ENCODE measurements around the gene IKZF2.

IKZF2 gene

DNA sequence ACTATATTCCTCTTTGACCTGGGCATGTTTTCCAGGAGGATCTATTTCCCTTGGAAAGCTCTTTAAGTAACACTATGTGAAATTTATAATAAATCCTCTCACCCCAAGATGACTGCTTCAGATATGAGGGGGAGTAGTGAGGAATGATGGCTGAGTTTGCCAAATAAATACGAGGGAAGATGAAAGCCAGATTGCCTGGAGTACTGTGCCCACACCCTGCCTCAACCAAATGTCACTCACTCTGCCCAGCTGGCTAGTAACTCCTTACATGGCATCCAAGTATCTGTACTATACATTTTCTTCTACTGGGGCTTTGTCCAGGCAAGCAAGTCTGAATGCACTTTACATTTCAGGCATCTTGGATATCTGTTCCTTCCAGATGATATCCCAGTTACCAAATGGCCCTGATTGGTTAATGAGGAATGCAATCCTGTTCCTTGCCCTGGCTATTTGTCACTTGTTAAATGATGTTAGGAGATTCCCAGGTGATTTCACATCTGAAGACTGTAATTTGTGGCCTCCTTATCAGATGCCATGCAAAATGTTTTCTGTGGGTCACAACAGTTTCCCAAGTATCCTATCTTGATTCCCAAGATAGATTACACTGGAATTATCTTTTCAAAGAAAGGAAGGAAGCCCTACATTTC, 191.8 kb downstream of the IKZF2 start:
- DNase-seq (ENCODE audit: low read depth in 2 of 3, low spot score in 1 of 3), result no peak

DNA sequence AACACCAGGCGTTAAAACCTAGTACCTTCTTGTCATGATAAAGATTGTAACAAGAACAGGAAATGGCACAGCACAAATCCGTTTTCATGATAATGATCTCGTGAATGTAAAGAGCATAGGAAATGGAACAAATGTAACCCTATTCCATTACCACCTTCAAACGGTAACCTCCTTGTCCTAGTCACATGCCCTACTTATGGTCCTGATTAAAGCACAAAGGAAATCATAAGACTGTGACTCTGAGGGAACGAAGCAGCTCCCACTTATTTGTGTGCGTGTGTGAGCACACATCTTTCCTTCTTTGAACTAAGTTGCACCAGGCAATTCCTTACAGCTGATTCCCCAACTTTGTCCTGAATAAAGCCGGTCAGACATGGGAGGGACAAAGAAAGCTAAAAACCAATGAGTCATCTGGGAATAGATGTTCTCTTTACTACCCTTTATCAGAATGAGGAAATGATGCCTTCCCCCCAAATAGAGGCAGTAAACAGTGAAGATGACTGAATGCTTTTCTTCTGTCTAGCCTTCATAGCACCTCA, 192.6 kb downstream of the IKZF2 start:
- no peak for DNase-seq (ENCODE audit: low read depth in 2 of 3, low spot score in 1 of 3)

DNA sequence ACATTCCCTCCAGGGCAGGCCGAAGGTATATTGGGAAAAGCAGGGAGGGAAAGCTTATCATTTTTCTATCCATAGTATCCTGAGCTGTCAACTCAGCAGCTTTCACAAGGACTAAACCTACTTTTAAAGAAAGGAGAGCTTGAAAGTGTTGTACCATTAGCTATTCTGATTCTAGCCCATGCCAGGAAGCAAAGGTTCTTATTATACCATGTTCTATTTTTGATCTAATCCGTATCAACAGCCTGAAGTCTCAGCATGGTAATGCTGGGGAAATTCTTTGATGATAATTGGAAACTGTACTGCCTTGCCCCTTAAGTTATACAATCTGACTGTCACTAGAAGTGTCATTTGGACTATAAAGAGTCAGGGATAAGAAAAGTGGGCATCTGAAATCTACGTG, 193.3 kb downstream of the IKZF2 start:
- no peak for DNase-seq (ENCODE audit: low read depth in 2 of 3, low spot score in 1 of 3)

DNA sequence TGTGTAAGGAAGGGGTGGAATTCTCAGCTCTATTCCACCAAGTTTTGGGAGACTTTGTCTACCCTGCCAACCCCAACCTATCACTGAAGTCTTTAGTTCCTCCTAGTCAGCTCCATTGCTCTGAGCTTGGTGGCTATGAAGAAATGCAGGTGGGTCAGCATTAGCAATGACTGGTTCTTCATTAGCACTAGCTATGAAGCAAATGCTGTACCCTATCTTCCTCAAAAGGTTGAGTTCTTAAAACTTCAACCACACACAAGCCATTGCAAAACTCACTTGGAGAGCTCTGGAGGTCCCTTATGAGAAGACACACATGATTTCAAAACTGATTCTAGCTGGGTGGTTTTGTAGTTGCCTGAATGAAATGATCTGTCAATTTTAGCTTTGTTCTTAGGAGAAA, 193.8 kb downstream of the IKZF2 start:
- DNase-seq (ENCODE audit: low read depth in 2 of 3, low spot score in 1 of 3), result no peak

DNA sequence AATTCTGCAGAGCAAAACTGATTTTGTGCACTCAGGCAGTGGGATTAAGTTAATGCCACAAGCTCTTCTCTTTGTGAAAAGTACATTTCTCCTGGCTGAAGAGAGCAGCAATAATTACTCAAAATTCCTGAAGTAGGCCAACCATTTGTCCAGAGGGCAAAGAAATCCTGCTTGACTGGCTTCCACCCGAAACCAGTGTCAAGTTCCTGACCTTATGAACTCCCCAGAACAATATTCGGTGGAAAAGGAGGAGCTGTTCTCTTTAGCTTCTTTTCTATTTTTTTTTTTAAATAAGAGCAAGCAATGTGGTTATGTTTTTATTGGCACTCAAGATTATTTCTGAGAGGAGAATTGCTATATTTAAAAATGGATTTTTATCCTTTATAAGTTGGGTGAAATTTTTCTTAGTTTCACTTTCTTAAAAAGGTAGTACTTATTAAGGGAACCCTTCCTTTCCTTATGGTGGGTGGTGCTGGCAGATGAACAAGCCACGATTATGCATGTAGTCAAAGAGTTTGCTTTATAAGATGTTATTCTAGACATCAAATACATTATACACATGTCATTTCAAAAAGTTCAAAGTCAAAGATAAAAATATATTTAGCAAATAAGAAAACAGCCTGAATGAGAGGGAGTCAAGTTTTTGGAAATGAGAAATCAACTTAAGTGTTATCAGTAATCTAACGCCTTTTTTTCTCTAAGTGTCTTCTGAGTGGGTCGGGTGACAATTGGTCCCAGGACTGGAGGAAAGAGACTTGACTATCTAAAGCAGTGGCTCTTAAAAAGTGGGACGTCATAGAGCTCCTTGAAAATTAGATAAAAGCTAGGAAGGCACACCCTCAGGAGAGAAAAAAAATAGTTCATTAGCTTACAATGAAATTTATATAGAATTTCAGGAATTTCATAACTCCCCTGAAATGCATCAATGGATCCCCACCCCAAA, 194.5 kb downstream of the IKZF2 start:
- no peak for DNase-seq (ENCODE audit: low read depth in 2 of 3, low spot score in 1 of 3)

DNA sequence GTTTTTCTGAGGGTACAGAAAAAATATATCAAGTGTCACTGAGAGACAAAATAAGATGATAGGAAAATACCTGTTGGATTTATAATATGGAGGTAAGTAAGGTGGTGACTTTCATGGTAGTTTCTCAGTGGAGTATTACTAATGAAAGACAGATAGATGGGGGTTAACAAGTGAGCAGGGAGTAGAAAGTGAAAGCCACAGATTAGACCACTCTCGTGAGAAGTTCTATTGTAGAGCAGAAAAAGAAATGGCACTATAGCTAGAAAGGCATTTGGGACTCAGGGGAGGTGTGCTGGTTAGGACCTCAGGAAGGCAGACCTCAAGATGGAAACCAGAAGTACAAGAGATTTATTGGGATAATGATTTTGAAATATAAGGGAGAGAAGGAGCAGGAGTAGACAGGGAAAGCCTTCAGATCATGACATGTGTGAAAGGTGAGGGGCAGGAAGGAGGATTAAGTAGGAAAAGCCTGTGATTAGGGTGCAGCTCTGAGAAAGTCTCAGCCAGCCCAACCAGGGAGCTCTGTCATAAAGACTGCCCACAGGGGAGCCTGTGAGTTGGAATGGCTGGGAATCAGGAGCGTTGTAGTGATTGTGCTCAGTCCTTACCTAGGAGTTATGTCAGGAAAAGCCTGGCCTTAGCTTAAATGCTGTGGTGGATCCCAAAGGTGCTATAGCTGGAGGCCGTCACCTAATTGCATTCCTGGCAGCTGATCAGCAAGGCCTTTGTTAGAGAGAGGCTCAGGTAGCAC, 198.1 kb downstream of the IKZF2 start:
- no peak for DNase-seq (ENCODE audit: low read depth in 2 of 3, low spot score in 1 of 3)

DNA sequence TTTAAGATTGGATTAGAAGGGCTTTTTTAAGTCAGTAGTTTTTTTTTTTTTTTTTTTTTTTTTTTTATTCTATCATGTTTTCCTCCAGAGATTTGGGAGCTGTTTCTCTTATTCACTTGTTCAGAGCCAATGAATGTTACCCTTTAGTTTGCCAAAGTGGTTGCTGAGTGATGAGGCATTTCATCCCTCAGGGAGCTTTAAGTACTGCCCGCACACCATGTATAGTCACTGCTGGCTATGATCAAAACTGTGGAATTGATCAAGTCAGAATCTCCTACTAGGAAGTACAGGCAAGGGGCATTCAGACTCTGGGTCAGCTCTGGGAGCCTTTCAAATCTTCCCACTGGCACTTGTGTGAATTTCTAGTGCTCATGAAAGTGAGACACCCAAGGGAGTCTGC, 201.6 kb downstream of the IKZF2 start:
- no peak for DNase-seq (ENCODE audit: low read depth in 2 of 3, low spot score in 1 of 3)
